T47D (cell line): Measurements from ENCODE around the gene SERPINA3.

Experiments used
- DNase-seq, 2 experiments: peaks; one replicate each; pipeline versions ENCODE4 v3.0.0 to v3.0.0-alpha.2; 2011 to 2012; ENCODE audit warnings: low read depth in 1 of 2, low spot score in 1 of 2
- JUND ChIP-seq: IDR thresholded peaks from 2 replicates; pipeline ENCODE4 v1.6.1; 2012; ENCODE audit warnings: low read depth
- in situ Hi-C: cut with HindIII; loops from 2 replicates; pipeline ENCODE4 v1.10.0; 2016; ENCODE audit warnings: low sequenced_read_pairs, low pct_unique_long_range_greater_than_20kb

SERPINA3 gene

DNA sequence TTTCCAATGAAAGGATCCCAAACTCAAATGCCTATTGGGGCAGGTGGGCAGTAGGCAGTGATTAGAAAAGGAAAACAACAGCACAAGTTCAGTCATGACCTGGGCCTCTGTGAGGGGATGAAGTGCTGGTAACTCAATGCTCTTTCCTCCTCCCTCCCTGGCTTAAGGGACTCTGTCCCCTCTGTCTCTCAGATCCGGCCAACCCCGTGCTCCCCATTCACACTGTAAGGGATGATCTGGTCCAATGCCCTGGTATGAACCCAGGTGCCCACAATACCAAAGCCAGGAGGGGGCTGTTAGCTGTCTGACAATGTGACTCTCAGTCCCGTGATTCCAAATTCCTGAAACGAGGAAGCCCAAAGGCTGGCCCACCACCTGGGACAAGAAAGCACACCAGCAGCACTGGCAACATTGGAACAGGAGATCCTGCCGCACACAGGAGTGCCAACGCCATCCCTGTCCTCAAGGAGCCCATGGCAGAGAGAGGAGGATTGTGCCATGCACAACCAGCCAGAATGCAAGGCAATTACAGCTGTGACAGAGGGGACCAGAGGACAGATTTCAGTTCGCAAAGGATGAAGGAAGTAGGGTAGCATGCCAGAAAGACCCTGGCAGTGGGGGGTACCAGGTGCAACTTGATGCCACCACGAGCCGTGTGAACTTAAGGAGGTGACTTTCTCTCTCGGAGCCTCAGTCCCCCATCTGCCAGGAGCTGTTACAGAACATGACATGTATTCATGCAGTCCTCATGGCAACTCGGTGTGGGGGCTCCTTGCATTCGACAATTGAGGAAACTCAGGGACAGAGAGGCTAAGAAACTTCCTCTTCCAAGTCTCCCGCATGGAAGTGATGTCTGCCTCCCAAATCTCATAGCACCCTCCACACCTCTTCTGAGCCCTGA lies 37.6 kb downstream of the SERPINA3 start:
- in situ Hi-C loops = no loop called here
- no peak for DNase-seq
- TF ChIP-seq JUND = no peak

GRCh38 chr14:94650444-94650775 lies 38.2 kb downstream of the SERPINA3 start:
- no peak for DNase-seq
- in situ Hi-C loops = no loop called here

GRCh38 chr14:94650806-94651805 lies 38.9 kb downstream of the SERPINA3 start:
- in situ Hi-C loops = no loop called here
- TF ChIP-seq JUND = no peak
- DNase-seq = no peak

More at GRCh38 chr14:94650444-94650775, 38.2 kb downstream of the SERPINA3 start:
- TF ChIP-seq JUND = no peak

DNA sequence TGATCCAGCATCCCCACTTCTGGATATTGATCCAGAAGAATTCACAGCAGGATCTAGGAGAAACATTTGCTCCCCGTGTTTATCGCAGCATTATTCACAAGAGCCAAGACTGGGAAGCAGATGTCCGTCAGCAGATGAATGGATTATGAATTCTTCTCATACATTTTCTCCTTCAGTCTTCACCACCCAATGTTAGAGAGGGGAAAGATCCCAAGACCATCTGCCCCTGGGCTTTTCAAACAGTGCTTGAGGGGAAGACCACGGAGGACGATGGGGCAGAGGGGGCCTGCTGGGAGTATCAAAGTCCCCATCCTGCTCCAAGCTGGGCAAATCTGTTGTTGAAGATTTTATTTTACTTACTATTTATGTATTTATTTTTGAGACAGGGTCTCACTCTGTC lies 41.1 kb downstream of the SERPINA3 start:
- in situ Hi-C loops = no loop called here
- DNase-seq = no peak
- no peak for TF ChIP-seq JUND

DNA sequence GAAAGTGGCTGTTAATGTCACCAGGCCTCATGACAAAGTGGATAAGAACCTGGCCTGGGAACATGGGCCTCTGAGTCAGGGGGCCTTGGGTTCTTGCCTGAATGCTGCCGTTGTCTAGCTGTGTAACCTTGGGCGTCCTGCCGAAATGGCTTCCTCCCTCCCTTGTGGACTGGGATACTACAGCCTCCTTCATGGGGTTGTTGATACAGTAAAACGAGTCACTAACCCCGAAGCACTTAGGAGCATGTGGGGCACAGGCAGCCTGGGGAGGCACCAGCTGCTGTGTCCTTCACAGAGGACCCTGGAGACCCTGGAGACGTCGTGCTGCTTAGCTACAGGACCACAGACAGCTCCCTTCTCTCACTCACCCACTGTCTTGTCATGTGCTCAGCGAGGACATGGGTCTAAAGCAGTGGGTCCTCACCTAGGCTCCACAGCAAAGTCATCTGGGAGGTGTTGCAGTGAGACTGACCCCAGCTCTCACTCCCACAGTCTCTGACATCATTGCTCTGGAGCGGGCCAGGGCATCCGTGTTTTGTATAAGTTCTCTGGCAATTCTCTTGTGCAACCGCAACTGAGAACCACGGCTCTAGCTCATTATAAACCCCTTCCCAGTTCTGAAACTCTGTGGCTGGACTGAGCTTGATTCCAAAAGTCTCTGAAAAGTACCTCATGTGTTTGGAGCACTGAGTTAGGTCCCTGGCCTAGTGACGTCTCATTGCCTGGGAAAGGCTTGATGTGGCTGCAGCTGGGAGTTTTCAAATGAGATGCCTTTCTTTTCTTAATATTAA lies 42.1 kb downstream of the SERPINA3 start:
- no peak for TF ChIP-seq JUND
- peak in 1 of 2 experiments; percentile 26 for DNase-seq
- in situ Hi-C loops = no loop called here

DNA sequence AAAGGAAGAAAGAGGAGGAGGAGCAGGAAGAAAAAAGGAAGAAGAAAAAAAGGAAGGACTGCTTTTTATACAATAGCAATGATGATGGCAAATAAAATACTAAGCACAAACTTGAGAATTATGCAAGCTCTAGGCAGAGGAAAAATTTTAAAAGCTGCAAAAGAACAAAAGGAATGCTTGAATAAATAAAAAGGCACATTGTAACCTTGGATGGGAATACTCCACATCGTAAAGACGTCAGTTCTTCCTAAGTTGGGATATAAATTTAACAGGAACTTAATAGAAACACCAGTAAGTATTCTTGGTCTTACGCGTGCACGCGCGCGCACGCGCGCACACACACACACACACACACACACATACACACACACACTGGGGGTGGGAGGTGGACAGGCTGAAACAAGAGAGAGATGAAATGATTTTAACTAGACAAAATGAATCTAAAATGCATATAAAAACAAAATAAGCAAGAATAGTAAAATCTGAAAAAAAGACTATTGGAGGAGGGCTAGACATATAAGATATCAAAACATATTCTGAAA lies 43.0 kb downstream of the SERPINA3 start:
- no peak for DNase-seq
- TF ChIP-seq JUND = no peak
- in situ Hi-C loops = no loop called here

DNA sequence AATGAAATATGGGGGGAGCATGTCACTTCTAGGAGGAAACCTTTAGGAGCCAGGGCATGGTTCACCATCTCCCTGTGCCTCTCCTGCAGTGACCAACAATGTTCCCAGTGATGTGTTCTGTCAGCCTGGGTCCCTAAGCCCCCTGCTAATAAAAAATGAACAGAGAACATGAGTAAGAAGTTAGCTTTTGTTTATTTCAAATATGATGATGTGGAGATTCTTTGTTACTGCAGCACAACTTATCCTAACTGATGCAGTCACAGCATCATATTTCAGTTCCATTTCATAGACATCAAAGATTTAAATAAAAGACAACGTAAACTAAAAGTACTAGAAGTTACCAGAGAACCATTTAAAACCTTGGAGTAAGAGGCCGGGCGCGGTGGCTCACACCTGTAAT lies 43.9 kb downstream of the SERPINA3 start:
- DNase-seq = no peak
- in situ Hi-C loops = no loop called here
- TF ChIP-seq JUND = no peak

- no peak for DNase-seq
- TF ChIP-seq JUND = no peak
- in situ Hi-C loops = no loop called here
Measured at GRCh38 chr14:94659256-94659655, 47.1 kb downstream of the SERPINA3 start.

GRCh38 chr14:94659901-94660300 lies 47.7 kb downstream of the SERPINA3 start:
- DNase-seq = no peak
- no peak for TF ChIP-seq JUND
- in situ Hi-C loops = no loop called here

DNA sequence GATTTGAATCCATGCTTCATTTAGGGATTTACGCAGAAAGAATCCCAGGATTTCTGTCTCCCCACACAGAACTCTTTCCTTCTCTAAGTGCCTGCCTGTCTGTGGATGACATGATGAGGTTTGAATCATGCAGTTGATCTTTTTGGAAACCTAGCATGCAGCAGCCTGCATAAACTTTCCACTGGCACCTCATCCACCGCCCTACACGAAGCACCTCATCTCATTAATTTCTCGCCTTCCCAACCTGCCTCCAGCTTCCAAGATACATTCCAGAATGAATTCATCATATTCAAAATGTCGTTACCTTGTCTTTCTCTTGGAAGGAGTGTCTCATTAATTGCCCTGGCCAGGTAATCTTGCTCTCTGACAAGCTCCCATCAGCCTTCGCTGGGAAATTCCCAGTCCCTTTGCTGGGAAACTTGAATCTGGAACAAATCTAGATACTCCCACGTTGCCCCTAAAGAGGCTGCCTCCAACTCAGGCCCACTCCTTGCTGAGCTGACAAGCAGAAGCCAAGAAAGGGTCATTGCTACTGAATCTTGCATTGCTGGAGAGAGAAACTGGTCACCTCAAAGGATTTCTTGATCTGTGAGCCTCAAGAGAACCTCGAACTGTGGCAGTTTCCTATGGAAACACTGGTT lies 48.2 kb downstream of the SERPINA3 start:
- no peak for DNase-seq
- no peak for TF ChIP-seq JUND
- in situ Hi-C loops = no loop called here

GRCh38 chr14:94663538-94663937 lies 51.3 kb downstream of the SERPINA3 start:
- no peak for DNase-seq
- no peak for TF ChIP-seq JUND
- in situ Hi-C loops = no loop called here
